GM12878 (cell line): ENCODE measurements around the gene DLG2. TPM values are rescaled to one million over a fixed set of nuclear protein-coding genes. Genes with fewer than 3 reads are reported as not detected.

Experiments
- ATAC-seq: fragments of 200-7000 bp; cut with Tn5 transposase; 3 replicates; pipeline ENCODE4 v1.9.1; 2020; ENCODE audit warnings: mild to moderate bottlenecking, moderate library complexity
- BruUV-seq: library from RNA; stranded (reverse); fragments of 400-500 nt; replicated peaks from 2 replicates; lab custom pipeline; 2021; lab: Mats Ljungman, UMichigan
- CTCF ChIA-PET: fragments of 300-600 bp; sonication (Branson Sonifier 250); formaldehyde crosslinking; extraction: SDS; loops from one replicate; lab custom pipeline; 2021; ENCODE audit warnings: inconsistent platforms; lab: Yijun Ruan, JAX
- POLR2A ChIA-PET: fragments of 350-600 bp; formaldehyde crosslinking; extraction: SDS; loops from one replicate; lab custom pipeline; 2021; ENCODE audit warnings: inconsistent platforms; lab: Charles Lee
- RAD21 ChIA-PET: fragments of 300-600 bp; sonication (Branson Sonifier 250); formaldehyde crosslinking; loops from one replicate; lab custom pipeline; 2023; ENCODE audit warnings: antibody characterized with exemption; ENCODE audit not compliant: unreplicated experiment; lab: Charles Lee
- SMC1A ChIA-PET: fragments of 300-600 bp; sonication (Branson Sonifier 250); formaldehyde crosslinking; loops from one replicate; lab custom pipeline; 2023; ENCODE audit not compliant: unreplicated experiment, uncharacterized antibody; lab: Charles Lee
- DNase-seq: peaks from one replicate; pipeline ENCODE4 v3.0.0-alpha.2; 2011; ENCODE audit warnings: low read depth, low spot score
- FAIRE-seq: peaks from 3 replicates; lab custom pipeline; 2011; peaks lifted over from hg19 to GRCh38; lab: Jason Lieb, UNC
- H2AFZ ChIP-seq: 2 replicates; pipeline ENCODE4 v1.6.0; 2011; ENCODE audit warnings: low read depth, low read length, control low read depth; ENCODE audit not compliant: control insufficient read depth
- H3K27ac ChIP-seq: 2 replicates; pipeline ENCODE4 v1.5.1; 2011; ENCODE audit warnings: control low read depth; ENCODE audit not compliant: control insufficient read depth, insufficient read depth
- H3K27me3 ChIP-seq, 2 experiments: replicated peaks in 1 of 2; 2 replicates each; pipeline versions ENCODE4 v1.6.0 to v1.6.1; 2011; ENCODE audit warnings: low read length in 1 of 2; ENCODE audit not compliant: control insufficient read depth in 2 of 2, insufficient read depth in 2 of 2
- H3K36me3 ChIP-seq, 2 experiments: 2 replicates each; pipeline ENCODE4 v1.5.1; 2011; ENCODE audit warnings: low read length in 1 of 2; ENCODE audit not compliant: control insufficient read depth in 2 of 2, insufficient read depth in 2 of 2
- H3K4me1 ChIP-seq: 2 replicates; pipeline ENCODE4 v1.6.1; 2011; ENCODE audit warnings: mild to moderate bottlenecking, low read length, moderate library complexity, mixed read lengths; ENCODE audit not compliant: control insufficient read depth, insufficient read depth
- H3K4me2 ChIP-seq: 2 replicates; pipeline ENCODE4 v1.6.0; 2011; ENCODE audit warnings: control low read depth; ENCODE audit not compliant: control insufficient read depth, insufficient read depth
- H3K4me3 ChIP-seq: fragments of 200-600 bp; sonication (generic); 2 replicates; pipeline ENCODE4 v1.5.1; 2016
- H3K79me2 ChIP-seq: 2 replicates; pipeline ENCODE4 v1.6.0; 2011; ENCODE audit warnings: low read length; ENCODE audit not compliant: control insufficient read depth, insufficient read depth
- H3K9ac ChIP-seq: 2 replicates; pipeline ENCODE4 v1.8.0; 2011; ENCODE audit warnings: low read length, control low read depth, mixed read lengths; ENCODE audit not compliant: control insufficient read depth, insufficient read depth
- H3K9me3 ChIP-seq: replicated peaks from 3 replicates; pipeline ENCODE4 v1.5.1; 2011; ENCODE audit warnings: mild to moderate bottlenecking, low read length; ENCODE audit not compliant: control insufficient read depth, insufficient read depth
- H4K20me1 ChIP-seq: 2 replicates; pipeline ENCODE4 v1.6.0; 2011; ENCODE audit not compliant: control insufficient read depth, insufficient read depth
- EGR1 ChIP-seq, 2 experiments: IDR thresholded peaks; 1 replicate in 1 of 2; 2 replicates in 1 of 2; pipeline ENCODE4 v1.6.1; 2011 to 2012; ENCODE audit warnings: low read depth in 2 of 2, low read length in 2 of 2, borderline replicate concordance in 1 of 2, mild to moderate bottlenecking in 1 of 2, moderate library complexity in 1 of 2
- KLF5 ChIP-seq: fragments of 450-650 bp; IDR thresholded peaks from 2 replicates; pipeline ENCODE4 v1.6.1; 2014; ENCODE audit warnings: mild to moderate bottlenecking; ENCODE audit not compliant: partially characterized antibody
- MXI1 ChIP-seq: fragments of 150-350 bp; IDR thresholded peaks from 2 replicates; pipeline ENCODE4 v1.6.1; 2011; ENCODE audit warnings: low read depth, mild to moderate bottlenecking, inconsistent platforms, low read length, improper control_type of control experiment
- NFIC ChIP-seq: IDR thresholded peaks from 2 replicates; pipeline ENCODE4 v1.6.1; 2012; ENCODE audit warnings: low read depth, mild to moderate bottlenecking, inconsistent platforms, low read length, moderate library complexity
- NFYA ChIP-seq: IDR thresholded peaks from 2 replicates; pipeline ENCODE4 v1.6.1; 2011; ENCODE audit warnings: low read depth, mild to moderate bottlenecking, low read length, improper control_type of control experiment, borderline replicate concordance
- RBBP5 ChIP-seq: fragments of 200-600 bp; sonication (generic); conservative IDR thresholded peaks from 2 replicates; pipeline ENCODE4 v1.6.1; 2016
- SMAD1 ChIP-seq: fragments of 450-650 bp; IDR thresholded peaks from 2 replicates; pipeline ENCODE4 v1.6.1; 2018; ENCODE audit warnings: mild to moderate bottlenecking, low read depth; ENCODE audit not compliant: partially characterized antibody
- SMARCA5 ChIP-seq: fragments of 450-650 bp; IDR thresholded peaks from 2 replicates; pipeline ENCODE4 v1.6.1; 2017; ENCODE audit warnings: mild to moderate bottlenecking
- SREBF1 ChIP-seq: IDR thresholded peaks from 2 replicates; pipeline ENCODE4 v1.6.1; 2012; ENCODE audit warnings: mild to moderate bottlenecking, low read length
- ZNF274 ChIP-seq: IDR thresholded peaks from one replicate; pipeline ENCODE4 v1.8.0; 2011; ENCODE audit not compliant: insufficient read length, insufficient read depth
- WGBS: methylation state at CpG from one replicate; pipeline ENCODE4 v1.1.6; 2016; ENCODE audit warnings: low lambda C conversion rate; ENCODE audit not compliant: insufficient replicate concordance, insufficient coverage; ENCODE audit errors: missing lambda C conversion rate; 5-methylcytosine and 5-hydroxymethylcytosine counted together
- in situ Hi-C: fragments of 300-500 bp; cut with MboI; formaldehyde crosslinking; loops from 9 replicates; pipeline ENCODE4 v1.14.3; 2018; ENCODE audit warnings: mixed read lengths
- intact Hi-C: fragments of 100-400 bp; cut with micrococcal nuclease; formaldehyde crosslinking; loops from one replicate; pipeline ENCODE4 v1.14.2; 2022; ENCODE audit not compliant: unreplicated experiment
- polyA plus RNA-seq, 11 experiments: library from polyadenylated mRNA; depleted of rRNA in 4 of 11; unstranded in 6 of 11; stranded (reverse) in 5 of 11; fragments of >200 nt; fragmentation: Nextera tagmentation in 4 of 11; fragmentation: Illumina TruSeq in 1 of 11; extraction: Ambion mirVana in 4 of 11; extraction: Trizol in 1 of 11; gene quantifications; 1 replicate in 1 of 11; 2 replicates in 10 of 11; pipeline versions ENCODE4 v1.2.1 to v1.2.3, GENCODE V29; 2011 to 2016; ENCODE audit warnings: inconsistent platforms in 2 of 11, missing spikeins in 2 of 11, low read depth in 1 of 11
- total RNA-seq, 4 experiments: library from RNA; depleted of rRNA in 3 of 4; stranded (reverse); fragments of >200 nt in 3 of 4; fragmentation: Illumina TruSeq in 1 of 4; extraction: Trizol in 1 of 4; gene quantifications; 2 replicates each; pipeline versions ENCODE4 v1.2.1 to v1.2.3, GENCODE V29; 2013 to 2021
- TF ChIP-seq, protein P1 (sequence below): fragments of 450-650 bp; formaldehyde crosslinking; IDR thresholded peaks from 2 replicates; pipeline ENCODE4 v1.4.0; 2020; ENCODE audit warnings: mild to moderate bottlenecking, moderate library complexity
- TF ChIP-seq, protein P2 (sequence below): fragments of 450-650 bp; IDR thresholded peaks from 2 replicates; pipeline ENCODE4 v1.6.1; 2016; ENCODE audit warnings: mild to moderate bottlenecking
- TF ChIP-seq, protein P3 (sequence below): IDR thresholded peaks from 2 replicates; pipeline ENCODE4 v1.6.1; 2012; ENCODE audit warnings: low read depth, low read length, improper control_type of control experiment

DLG2 gene
- total and polyA plus RNA-seq, 10 of the 15 experiments (the other 5 are each of a cell fraction or from before 2014, with no cell fraction given): 0.09 to 0.98 (median 0.35) TPM

DNA sequence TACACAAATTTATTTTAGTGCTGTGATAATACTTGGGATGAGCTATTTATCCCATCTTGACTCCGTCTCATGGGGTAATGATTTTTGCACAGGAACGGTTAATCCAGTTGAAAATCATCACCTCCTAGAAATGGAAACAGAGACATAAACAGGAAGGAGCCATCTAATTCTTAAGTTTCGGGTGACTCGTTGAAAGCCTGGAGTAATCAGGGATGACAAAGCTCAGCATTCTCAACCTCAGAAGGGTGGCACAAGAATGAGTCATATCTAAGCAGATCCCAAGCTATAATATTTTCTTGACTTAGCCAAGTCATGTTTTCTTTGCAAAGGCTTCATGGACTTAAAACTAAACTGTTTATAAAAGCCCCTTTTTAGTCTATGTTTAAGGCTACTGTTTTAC is 2060.2 kb downstream of the DLG2 start (continued):
- no peak for TF ChIP-seq SMARCA5

DNA sequence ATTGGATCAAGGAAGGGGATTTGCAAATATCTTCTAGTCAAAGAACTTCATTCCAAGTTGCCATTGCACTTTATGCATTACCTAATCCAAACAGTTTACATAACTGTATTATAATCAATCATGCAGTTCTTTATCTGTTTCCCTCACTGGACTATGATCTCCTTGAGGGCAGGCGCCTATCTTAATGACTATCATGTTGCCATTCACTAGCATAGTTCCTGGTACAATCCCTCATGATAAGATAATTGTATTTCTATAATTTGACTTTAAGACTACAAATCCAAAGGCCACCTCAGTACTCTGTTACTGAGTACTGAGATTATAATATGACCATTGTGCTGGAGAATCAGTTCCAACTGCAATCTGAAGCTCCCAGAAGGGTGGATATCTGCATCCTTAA is 2062.3 kb downstream of the DLG2 start:
- no peak for FAIRE-seq
- WGBS: 88% methylated on average over 1 of the region's 1 CpG

More for the DNA sequence above, 2062.3 kb downstream of the DLG2 start:
- Histone ChIP-seq H3K36me3 (no peaks in the 10 kb centered on the region), H3K4me2 (no peak overlapping the region), H3K27me3 (no peaks in the 10 kb centered on the region), H3K27ac (no peak overlapping the region), H3K9me3 (no peaks in the 10 kb centered on the region), H3K79me2 (no peaks in the 10 kb centered on the region), H4K20me1 (no peaks in the 10 kb centered on the region), H2AFZ (no peak overlapping the region), H3K4me1 (no peaks in the 10 kb centered on the region), H3K4me3 (no peak overlapping the region), H3K9ac (no peak overlapping the region)
- DNase-seq (no peak), ATAC-seq (no peak)
- no TSS peak for BruUV-seq
- TF ChIP-seq, protein P1, sequence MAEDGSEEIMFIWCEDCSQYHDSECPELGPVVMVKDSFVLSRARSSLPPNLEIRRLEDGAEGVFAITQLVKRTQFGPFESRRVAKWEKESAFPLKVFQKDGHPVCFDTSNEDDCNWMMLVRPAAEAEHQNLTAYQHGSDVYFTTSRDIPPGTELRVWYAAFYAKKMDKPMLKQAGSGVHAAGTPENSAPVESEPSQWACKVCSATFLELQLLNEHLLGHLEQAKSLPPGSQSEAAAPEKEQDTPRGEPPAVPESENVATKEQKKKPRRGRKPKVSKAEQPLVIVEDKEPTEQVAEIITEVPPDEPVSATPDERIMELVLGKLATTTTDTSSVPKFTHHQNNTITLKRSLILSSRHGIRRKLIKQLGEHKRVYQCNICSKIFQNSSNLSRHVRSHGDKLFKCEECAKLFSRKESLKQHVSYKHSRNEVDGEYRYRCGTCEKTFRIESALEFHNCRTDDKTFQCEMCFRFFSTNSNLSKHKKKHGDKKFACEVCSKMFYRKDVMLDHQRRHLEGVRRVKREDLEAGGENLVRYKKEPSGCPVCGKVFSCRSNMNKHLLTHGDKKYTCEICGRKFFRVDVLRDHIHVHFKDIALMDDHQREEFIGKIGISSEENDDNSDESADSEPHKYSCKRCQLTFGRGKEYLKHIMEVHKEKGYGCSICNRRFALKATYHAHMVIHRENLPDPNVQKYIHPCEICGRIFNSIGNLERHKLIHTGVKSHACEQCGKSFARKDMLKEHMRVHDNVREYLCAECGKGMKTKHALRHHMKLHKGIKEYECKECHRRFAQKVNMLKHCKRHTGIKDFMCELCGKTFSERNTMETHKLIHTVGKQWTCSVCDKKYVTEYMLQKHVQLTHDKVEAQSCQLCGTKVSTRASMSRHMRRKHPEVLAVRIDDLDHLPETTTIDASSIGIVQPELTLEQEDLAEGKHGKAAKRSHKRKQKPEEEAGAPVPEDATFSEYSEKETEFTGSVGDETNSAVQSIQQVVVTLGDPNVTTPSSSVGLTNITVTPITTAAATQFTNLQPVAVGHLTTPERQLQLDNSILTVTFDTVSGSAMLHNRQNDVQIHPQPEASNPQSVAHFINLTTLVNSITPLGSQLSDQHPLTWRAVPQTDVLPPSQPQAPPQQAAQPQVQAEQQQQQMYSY (CRISPR knock-in tag): no peak
- TF ChIP-seq MXI1: no peak
- no peak for TF ChIP-seq EGR1 (IDR thresholded peaks at IDR 0.05; ENCODE audit: borderline replicate concordance in 1 of 2, low read depth in 2 of 2, low read length in 2 of 2)
- TF ChIP-seq, protein P2, sequence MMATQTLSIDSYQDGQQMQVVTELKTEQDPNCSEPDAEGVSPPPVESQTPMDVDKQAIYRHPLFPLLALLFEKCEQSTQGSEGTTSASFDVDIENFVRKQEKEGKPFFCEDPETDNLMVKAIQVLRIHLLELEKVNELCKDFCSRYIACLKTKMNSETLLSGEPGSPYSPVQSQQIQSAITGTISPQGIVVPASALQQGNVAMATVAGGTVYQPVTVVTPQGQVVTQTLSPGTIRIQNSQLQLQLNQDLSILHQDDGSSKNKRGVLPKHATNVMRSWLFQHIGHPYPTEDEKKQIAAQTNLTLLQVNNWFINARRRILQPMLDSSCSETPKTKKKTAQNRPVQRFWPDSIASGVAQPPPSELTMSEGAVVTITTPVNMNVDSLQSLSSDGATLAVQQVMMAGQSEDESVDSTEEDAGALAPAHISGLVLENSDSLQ: no peak
- TF ChIP-seq NFIC: no peak
- no peak for TF ChIP-seq RBBP5
- no peak for TF ChIP-seq KLF5
- TF ChIP-seq ZNF274: no peak
- TF ChIP-seq NFYA: no peak
- no peak for TF ChIP-seq SREBF1
- TF ChIP-seq SMAD1: no peak
- TF ChIP-seq, protein P3, sequence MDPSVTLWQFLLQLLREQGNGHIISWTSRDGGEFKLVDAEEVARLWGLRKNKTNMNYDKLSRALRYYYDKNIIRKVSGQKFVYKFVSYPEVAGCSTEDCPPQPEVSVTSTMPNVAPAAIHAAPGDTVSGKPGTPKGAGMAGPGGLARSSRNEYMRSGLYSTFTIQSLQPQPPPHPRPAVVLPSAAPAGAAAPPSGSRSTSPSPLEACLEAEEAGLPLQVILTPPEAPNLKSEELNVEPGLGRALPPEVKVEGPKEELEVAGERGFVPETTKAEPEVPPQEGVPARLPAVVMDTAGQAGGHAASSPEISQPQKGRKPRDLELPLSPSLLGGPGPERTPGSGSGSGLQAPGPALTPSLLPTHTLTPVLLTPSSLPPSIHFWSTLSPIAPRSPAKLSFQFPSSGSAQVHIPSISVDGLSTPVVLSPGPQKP: no peak
- in situ Hi-C loops: no loop called here
- SMC1A ChIA-PET: no interaction called here
- intact Hi-C loops: no loop called here
- CTCF ChIA-PET: no interaction called here
- RAD21 ChIA-PET: no interaction called here
- POLR2A ChIA-PET: no interaction called here
